H1 (cell line): ENCODE results near the gene UPB1. TPM values are rescaled to one million over a fixed set of nuclear protein-coding genes. Genes with fewer than 3 reads are reported as not detected.

Source experiments
- CTCF ChIA-PET: fragments of 300-600 bp; sonication (Branson Sonifier 250); formaldehyde crosslinking; loops from one replicate; lab custom pipeline; 2021; ENCODE audit not compliant: partially characterized antibody; lab: Charles Lee
- POLR2A ChIA-PET: fragments of 300-600 bp; sonication (Branson Sonifier 250); formaldehyde crosslinking; loops from one replicate; lab custom pipeline; 2021; ENCODE audit warnings: inconsistent platforms; ENCODE audit not compliant: partially characterized antibody; lab: Charles Lee
- DNase-seq, 2 experiments: peaks; one replicate each; pipeline versions ENCODE4 v3.0.0 to v3.0.0-alpha.2; 2010 to 2022; ENCODE audit warnings: low spot score in 2 of 2, low read depth in 1 of 2, mixed read lengths in 1 of 2
- FAIRE-seq: peaks from 2 replicates; lab custom pipeline; 2011; peaks lifted over from hg19 to GRCh38; lab: Jason Lieb, UNC
- H2AFZ ChIP-seq: 2 replicates; pipeline ENCODE4 v1.8.1; 2012; ENCODE audit warnings: low read length, inconsistent platforms
- H2AK5ac ChIP-seq: 2 replicates; pipeline ENCODE4 v1.6.1; 2013; ENCODE audit warnings: low read depth, low read length
- H2BK120ac ChIP-seq: replicated peaks from 2 replicates; pipeline ENCODE3; 2013; ENCODE audit warnings: low read depth, low read length, inconsistent platforms
- H2BK12ac ChIP-seq: 2 replicates; pipeline ENCODE4 v1.6.1; 2013; ENCODE audit warnings: low read depth, low read length
- H2BK15ac ChIP-seq: 2 replicates; pipeline ENCODE4 v1.6.1; 2013; ENCODE audit warnings: low read length
- H2BK20ac ChIP-seq: 2 replicates; pipeline ENCODE4 v1.6.1; 2013; ENCODE audit warnings: low read length
- H2BK5ac ChIP-seq: 2 replicates; pipeline ENCODE4 v1.6.1; 2013; ENCODE audit warnings: low read depth, low read length
- H3K14ac ChIP-seq: 2 replicates; pipeline ENCODE4 v1.6.1; 2013; ENCODE audit warnings: inconsistent platforms; ENCODE audit not compliant: insufficient read length
- H3K18ac ChIP-seq: 2 replicates; pipeline ENCODE4 v1.6.1; 2013; ENCODE audit warnings: low read length; ENCODE audit errors: extremely low read depth
- H3K23ac ChIP-seq: 2 replicates; pipeline ENCODE4 v1.6.1; 2013; ENCODE audit warnings: inconsistent platforms; ENCODE audit not compliant: insufficient read length
- H3K23me2 ChIP-seq: 2 replicates; pipeline ENCODE4 v1.6.1; 2013; ENCODE audit warnings: low read depth, low read length
- H3K27ac ChIP-seq: 2 replicates; pipeline ENCODE4 v1.6.1; 2011; ENCODE audit warnings: low read depth, low read length, inconsistent platforms
- H3K27me3 ChIP-seq, 4 experiments: replicated peaks in 1 of 4; 1 replicate in 1 of 4; 2 replicates in 3 of 4; pipeline versions ENCODE4 v1.6.1 to v1.8.1; 2011 to 2013; ENCODE audit warnings: low read length in 3 of 4, mild to moderate bottlenecking in 3 of 4, inconsistent platforms in 2 of 4, mixed read lengths in 2 of 4, moderate library complexity in 1 of 4; ENCODE audit not compliant: control insufficient read depth in 3 of 4, insufficient read depth in 3 of 4; ENCODE audit errors: extremely low read depth in 1 of 4
- H3K36me3 ChIP-seq, 4 experiments: 2 replicates each; pipeline versions ENCODE4 v1.6.1 to v1.8.1; 2011 to 2013; ENCODE audit warnings: mild to moderate bottlenecking in 4 of 4, low read length in 3 of 4, moderate library complexity in 2 of 4, control low read depth in 1 of 4, inconsistent platforms in 1 of 4; ENCODE audit not compliant: insufficient read depth in 4 of 4, control insufficient read depth in 2 of 4
- H3K4ac ChIP-seq: replicated peaks from 2 replicates; pipeline ENCODE3; 2013; ENCODE audit warnings: low read length, low read depth, mixed read lengths, inconsistent platforms; ENCODE audit not compliant: insufficient read length
- H3K4me1 ChIP-seq, 4 experiments: replicated peaks in 1 of 4; 1 replicate in 1 of 4; 2 replicates in 3 of 4; pipeline versions ENCODE4 v1.6.1 to v1.8.1; 2011 to 2013; ENCODE audit warnings: low read length in 3 of 4, inconsistent platforms in 2 of 4, mixed read lengths in 1 of 4; ENCODE audit not compliant: insufficient read depth in 4 of 4, control insufficient read depth in 3 of 4
- H3K4me2 ChIP-seq, 2 experiments: 2 replicates each; pipeline versions ENCODE4 v1.6.1 to v1.8.1; 2011 to 2013; ENCODE audit warnings: low read depth in 2 of 2, low read length in 2 of 2, control low read depth in 1 of 2, inconsistent platforms in 1 of 2, mild to moderate bottlenecking in 1 of 2; ENCODE audit not compliant: insufficient read depth in 1 of 2
- H3K4me3 ChIP-seq, 4 experiments: fragments of 200-600, 300-600 bp in 1 of 4; sonication (generic), shearing (Covaris generic), sonication (Bioruptor Twin) in 1 of 4; 2 replicates each; pipeline versions ENCODE4 v1.5.1 to v1.8.1; 2011 to 2016; ENCODE audit warnings: low read length in 4 of 4, low read depth in 3 of 4, control low read depth in 2 of 4, inconsistent platforms in 2 of 4, mild to moderate bottlenecking in 2 of 4, mixed read lengths in 1 of 4, moderate library complexity in 1 of 4; ENCODE audit not compliant: insufficient read depth in 2 of 4; ENCODE audit errors: extremely low read depth in 1 of 4
- H3K56ac ChIP-seq: replicated peaks from 2 replicates; pipeline ENCODE3; 2013; ENCODE audit warnings: low read depth, mild to moderate bottlenecking, mixed read lengths, low read length, inconsistent platforms; ENCODE audit not compliant: insufficient read length
- H3K79me1 ChIP-seq: 2 replicates; pipeline ENCODE4 v1.6.1; 2013; ENCODE audit warnings: low read depth, low read length, control low read depth
- H3K79me2 ChIP-seq, 2 experiments: 2 replicates each; pipeline versions ENCODE4 v1.6.1 to v1.8.1; 2012 to 2013; ENCODE audit warnings: low read length in 2 of 2, mild to moderate bottlenecking in 2 of 2, inconsistent platforms in 1 of 2; ENCODE audit not compliant: insufficient read depth in 2 of 2, control insufficient read depth in 1 of 2
- H3K9ac ChIP-seq, 4 experiments: replicated peaks in 1 of 4; 1 replicate in 1 of 4; 2 replicates in 3 of 4; pipeline versions ENCODE4 v1.6.1 to v1.8.1; 2011 to 2013; ENCODE audit warnings: low read depth in 3 of 4, low read length in 3 of 4, control low read depth in 2 of 4, mild to moderate bottlenecking in 2 of 4, moderate library complexity in 2 of 4, inconsistent platforms in 1 of 4; ENCODE audit errors: extremely low read depth in 1 of 4
- H3K9me3 ChIP-seq, 2 experiments: 2 replicates each; pipeline versions ENCODE4 v1.6.1 to v1.8.1; 2012 to 2013; ENCODE audit warnings: mild to moderate bottlenecking in 2 of 2, moderate library complexity in 2 of 2, control low read depth in 1 of 2, inconsistent platforms in 1 of 2, low read depth in 1 of 2, low read length in 1 of 2, mixed read lengths in 1 of 2; ENCODE audit not compliant: insufficient read depth in 2 of 2
- H4K20me1 ChIP-seq, 2 experiments: replicated peaks in 1 of 2; 2 replicates each; pipeline versions ENCODE3 to v1.8.1; 2011 to 2013; ENCODE audit warnings: inconsistent platforms in 2 of 2, low read length in 2 of 2, mild to moderate bottlenecking in 1 of 2; ENCODE audit not compliant: insufficient read depth in 2 of 2, control insufficient read depth in 1 of 2
- H4K5ac ChIP-seq: 2 replicates; pipeline ENCODE4 v1.6.1; 2013; ENCODE audit warnings: low read length, low read depth, mixed read lengths, inconsistent platforms; ENCODE audit not compliant: insufficient read length
- H4K8ac ChIP-seq: 2 replicates; pipeline ENCODE4 v1.8.0; 2013; ENCODE audit warnings: mild to moderate bottlenecking, moderate library complexity, low read length, inconsistent platforms; ENCODE audit not compliant: insufficient read depth; ENCODE audit errors: extremely low read depth
- H4K91ac ChIP-seq: replicated peaks from 2 replicates; pipeline ENCODE3; 2013; ENCODE audit warnings: low read length, mixed read lengths, inconsistent platforms; ENCODE audit not compliant: insufficient read length
- ASH2L ChIP-seq: fragments of 200-600, 300-600 bp; sonication (generic); IDR thresholded peaks from one replicate; pipeline ENCODE4 v1.7.1; 2017; ENCODE audit warnings: low read length
- TAF1 ChIP-seq: IDR thresholded peaks from 2 replicates; pipeline ENCODE4 v1.6.1; 2011; ENCODE audit warnings: mild to moderate bottlenecking, low read depth, low read length
- TCF12 ChIP-seq: IDR thresholded peaks from 2 replicates; pipeline ENCODE4 v1.6.1; 2011; ENCODE audit warnings: low read depth, mild to moderate bottlenecking, low read length
- WGBS, 2 experiments: shearing (Covaris generic) in 1 of 2; methylation state at CpG; one replicate each; pipeline versions ENCODE4 v1.1.6 to v1.1.7; 2013 to 2015; ENCODE audit warnings: low lambda C conversion rate in 2 of 2, mixed read lengths in 2 of 2, inconsistent platforms in 1 of 2, low coverage in 1 of 2, missing lambda C conversion rate in 1 of 2; ENCODE audit not compliant: insufficient replicate concordance in 2 of 2, insufficient coverage in 1 of 2, insufficient read length in 1 of 2; ENCODE audit errors: extremely low coverage in 1 of 2, missing lambda C conversion rate in 1 of 2; 5-methylcytosine and 5-hydroxymethylcytosine counted together
- polyA plus RNA-seq, 7 experiments: library from polyadenylated mRNA; depleted of rRNA in 3 of 7; stranded (reverse) in 5 of 7; unstranded in 2 of 7; fragments of >200 nt in 5 of 7; fragments of 200-250 nt in 2 of 7; gene quantifications; 1 replicate in 5 of 7; 2 replicates in 1 of 7; 4 replicates in 1 of 7; pipeline versions ENCODE4 v1.2.1 to v1.2.3, GENCODE V29; 2011 to 2013; ENCODE audit warnings: missing spikeins in 2 of 7, mixed read lengths in 2 of 7
- total RNA-seq: library from RNA; stranded (reverse); fragmentation: NEBNext Ultra II Directional; extraction: Animal tissue kit (Norgen Biotek cat#: 25700); gene quantifications from 2 replicates; pipeline ENCODE4 v1.2.1, GENCODE V29; 2021

The UPB1 gene
- total and polyA plus RNA-seq, 2 of the 8 experiments (the other 6 are each of a cell fraction or from before 2014, with no cell fraction given) = 0.09 TPM; not detected in 1

GRCh38 chr22:24516301-24516737 lies 21.2 kb downstream of the UPB1 start:
- WGBS, 2 experiments = 23% methylated on average over 3 of the region's 3 CpGs; no CpG with 5 or more reads in 1 of the 2 experiments
- DNase-seq (no peak), FAIRE-seq (no peak)
- no peaks in the 10 kb centered on the region for H3K79me1 ChIP-seq
- 0 out of 2 replicates have a peak overlapping the region, but pooled peaks have one; percentile 40 for H2BK20ac ChIP-seq
- no peak overlapping the region for H2AK5ac ChIP-seq
- no peak overlapping the region for H4K5ac ChIP-seq
- H2BK120ac ChIP-seq = no peak overlapping the region
- H3K4me2 ChIP-seq = peak overlapping the region in 1 of 2 experiments; percentile 3; a peak in 1 of 4 replicates
- H2AFZ ChIP-seq = no peak overlapping the region
- H2BK5ac ChIP-seq = peak overlapping the region; percentile 87
- H3K56ac ChIP-seq = no peak overlapping the region
- no peak overlapping the region for H2BK12ac ChIP-seq
- no peak overlapping the region for H3K14ac ChIP-seq
- no peak overlapping the region for H3K23ac ChIP-seq
- H3K23me2 ChIP-seq = no peaks in the 10 kb centered on the region; the same call in 1 of the 2 replicates
- no peak overlapping the region for H2BK15ac ChIP-seq
- POLR2A ChIA-PET = interaction anchor here (0.7 to 0.9 kb wide), 2 partner anchors 9 to 39 kb away, joined by 3 read pairs; partner anchors contain the start of gene GUCD1
- no peak overlapping the region for H4K91ac ChIP-seq
- no peaks in the 10 kb centered on the region for H3K27me3 ChIP-seq
- H3K18ac ChIP-seq = peak overlapping the region; percentile 91; the same call in 1 of the 2 replicates
- H3K4ac ChIP-seq = no peak overlapping the region
- CTCF ChIA-PET = interaction anchor here (1.1 to 7.4 kb wide), 6 partner anchors 8 to 107 kb away, joined by 3 to 48 read pairs (median 7); no protein-coding TSS in a partner anchor
- H4K8ac ChIP-seq = no peak overlapping the region
- H3K9me3 ChIP-seq = no peaks in the 10 kb centered on the region
- H3K9ac ChIP-seq = no peak overlapping the region
- no peak overlapping the region for H3K27ac ChIP-seq
- H4K20me1 ChIP-seq = no peaks in the 10 kb centered on the region
- H3K4me3 ChIP-seq = no peak overlapping the region
- H3K4me1 ChIP-seq = peaks cover 0 to 6% (median 1%) of the 10 kb centered on the region in 4 experiments; a peak in 2 of 7 replicates
- TF ChIP-seq TCF12 (no peak), TAF1 (0 out of 2 replicates have a peak, but pooled peaks have one; percentile 39), ASH2L (no peak)
- no peaks in the 10 kb centered on the region for H3K79me2 ChIP-seq
- no peaks in the 10 kb centered on the region for H3K36me3 ChIP-seq
